HEK293T (cell line): ENCODE measurements around the gene ABCA6.
"Not testable (repeated sequence)": the region's sequence is repeated elsewhere in the genome, so short reads cannot be mapped to it uniquely, and the experiment has no call there.

ENCODE experiments used
- ARNT ChIP-seq: fragments of 450-650 bp; IDR thresholded peaks from 2 replicates; pipeline ENCODE4 v1.6.1; 2017; ENCODE audit warnings: mild to moderate bottlenecking
- CTBP1 ChIP-seq: fragments of 450-650 bp; IDR thresholded peaks from 2 replicates; pipeline ENCODE4 v1.6.1; 2016; ENCODE audit warnings: borderline replicate concordance
- FOXA1 ChIP-seq: fragments of 450-650 bp; IDR thresholded peaks from 2 replicates; pipeline ENCODE4 v1.6.1; 2016; ENCODE audit warnings: mild to moderate bottlenecking
- FOXM1 ChIP-seq: fragments of 450-650 bp; IDR thresholded peaks from 2 replicates; pipeline ENCODE4 v1.6.1; 2017; ENCODE audit warnings: mild to moderate bottlenecking, borderline replicate concordance
- NFRKB ChIP-seq: fragments of 450-650 bp; IDR thresholded peaks from 2 replicates; pipeline ENCODE4 v1.6.1; 2016; ENCODE audit warnings: mild to moderate bottlenecking, moderate library complexity
- PKNOX1 ChIP-seq: fragments of 450-650 bp; IDR thresholded peaks from 2 replicates; pipeline ENCODE4 v1.6.1; 2016
- SP1 ChIP-seq: fragments of 450-650 bp; IDR thresholded peaks from 2 replicates; pipeline ENCODE4 v1.6.1; 2017
- SUZ12 ChIP-seq: fragments of 450-650 bp; IDR thresholded peaks from 2 replicates; pipeline ENCODE4 v1.6.1; 2016; ENCODE audit warnings: mild to moderate bottlenecking

DNA sequence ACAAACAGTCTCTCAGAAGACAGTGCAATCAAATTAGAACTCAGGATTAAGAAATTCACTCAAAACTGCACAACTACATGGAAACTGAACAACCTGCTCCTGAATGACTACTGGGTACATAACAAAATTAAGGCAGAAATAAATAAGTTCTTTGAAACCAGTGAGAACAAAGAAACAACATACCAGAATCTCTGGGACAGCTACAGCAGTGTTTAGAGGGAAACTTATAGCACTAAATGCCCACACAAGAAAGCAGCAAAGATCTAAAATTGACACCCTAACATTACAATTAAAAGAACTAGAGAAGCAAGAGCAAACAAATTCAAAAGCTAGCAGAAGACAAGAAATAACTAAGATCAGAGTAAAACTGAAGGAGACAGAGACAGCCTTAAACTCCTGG lies 68.3 kb downstream of the ABCA6 start:
- TF ChIP-seq FOXM1, SP1, PKNOX1, ARNT, FOXA1, NFRKB, SUZ12, CTBP1: not testable (repeated sequence)
